HG02938 (cell line): ENCODE results near the gene ADAMTSL3.
"Not testable (repeated sequence)": the region's sequence is repeated elsewhere in the genome, so short reads cannot be mapped to it uniquely, and the experiment has no call there.

Experiments
- ATAC-seq: cut with Tn5 transposase; IDR thresholded peaks from one replicate; pipeline ENCODE4 v1.9.1; 2021; ENCODE audit warnings: mild to moderate bottlenecking, moderate library complexity; ENCODE audit not compliant: unreplicated experiment

ADAMTSL3 gene

GRCh38 chr15:84009616-84010015 is 355.7 kb downstream of the ADAMTSL3 start:
- no peak for ATAC-seq

- no peak for ATAC-seq
These were observed 356.3 kb downstream of the ADAMTSL3 start for GRCh38 chr15:84010246-84010645.

GRCh38 chr15:84016371-84016770 is 362.4 kb downstream of the ADAMTSL3 start:
- ATAC-seq: no peak

GRCh38 chr15:84022516-84022915 is 368.6 kb downstream of the ADAMTSL3 start:
- ATAC-seq: no peak

GRCh38 chr15:84023636-84024035 is 369.7 kb downstream of the ADAMTSL3 start:
- ATAC-seq: no peak

GRCh38 chr15:84033793-84034553 is 380.1 kb downstream of the ADAMTSL3 start:
- ATAC-seq: no peak

- no peak for ATAC-seq
These were observed 380.9 kb downstream of the ADAMTSL3 start for GRCh38 chr15:84034578-84035398.

GRCh38 chr15:84035399-84035766 is 381.5 kb downstream of the ADAMTSL3 start:
- no peak for ATAC-seq

- no peak for ATAC-seq
These were observed 383.4 kb downstream of the ADAMTSL3 start for GRCh38 chr15:84037301-84037700.

GRCh38 chr15:84042434-84043056 is 388.6 kb downstream of the ADAMTSL3 start:
- ATAC-seq: not testable (repeated sequence)

GRCh38 chr15:84046064-84046637 is 392.2 kb downstream of the ADAMTSL3 start:
- ATAC-seq: no peak

- not testable (repeated sequence) for ATAC-seq
These were observed 395.6 kb downstream of the ADAMTSL3 start for GRCh38 chr15:84049480-84049879.

- no peak for ATAC-seq
These were observed 396.2 kb downstream of the ADAMTSL3 start for GRCh38 chr15:84050076-84050475.

GRCh38 chr15:84051146-84051545 is 397.2 kb downstream of the ADAMTSL3 start:
- ATAC-seq: not testable (repeated sequence)

GRCh38 chr15:84054544-84054943 is 400.6 kb downstream of the ADAMTSL3 start:
- ATAC-seq: not testable (repeated sequence)

- no peak for ATAC-seq
These were observed 403.9 kb downstream of the ADAMTSL3 start for GRCh38 chr15:84057714-84058331.

GRCh38 chr15:84063674-84064073 is 409.8 kb downstream of the ADAMTSL3 start:
- not testable (repeated sequence) for ATAC-seq

- ATAC-seq: not testable (repeated sequence)
These were observed 414.8 kb downstream of the ADAMTSL3 start for GRCh38 chr15:84068674-84069073.

GRCh38 chr15:84078038-84078437 is 424.1 kb downstream of the ADAMTSL3 start:
- ATAC-seq: not testable (repeated sequence)

- ATAC-seq: not testable (repeated sequence)
These were observed 425.5 kb downstream of the ADAMTSL3 start for GRCh38 chr15:84079325-84079884.
